ENCODE results near the gene DOCK6. TPM values are rescaled to one million over a fixed set of nuclear protein-coding genes. Genes with fewer than 3 reads are reported as not detected.

The DOCK6 gene
- total RNA-seq, 1 donor from 2014 or later: 10.5 TPM

DNA sequence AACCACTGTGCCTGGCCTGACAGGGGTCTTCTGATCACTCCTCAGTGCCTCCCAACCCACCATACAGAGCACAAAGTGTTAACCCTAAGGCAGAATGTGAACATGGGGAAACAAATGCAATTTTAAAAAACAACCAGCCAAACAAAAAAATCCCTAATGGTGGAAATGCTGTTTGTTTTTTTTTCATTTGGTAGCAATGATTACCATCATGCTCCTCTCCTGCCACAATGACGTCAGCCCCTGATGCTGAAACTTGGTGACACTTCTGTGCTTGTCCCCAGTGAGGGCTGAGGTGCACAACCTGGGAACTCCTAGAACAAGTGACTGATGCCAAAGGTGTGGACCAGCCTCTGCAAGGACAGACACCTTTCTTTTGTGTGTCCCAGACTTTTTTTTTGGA is 29.7 kb upstream of the DOCK6 start:
- FAIRE-seq: no peak
- no peaks in the 10 kb centered on the region for H3K36me3 ChIP-seq (ENCODE audit: control insufficient read depth, insufficient read depth, low read length)
- no peak overlapping the region for H3K4me3 ChIP-seq (ENCODE audit: low read depth, low read length)
- H3K27me3 ChIP-seq (ENCODE audit: control insufficient read depth, insufficient read depth, low read length): no peaks in the 10 kb centered on the region
- no peak for DNase-seq (ENCODE audit: low read depth)
- TF ChIP-seq, protein P1, sequence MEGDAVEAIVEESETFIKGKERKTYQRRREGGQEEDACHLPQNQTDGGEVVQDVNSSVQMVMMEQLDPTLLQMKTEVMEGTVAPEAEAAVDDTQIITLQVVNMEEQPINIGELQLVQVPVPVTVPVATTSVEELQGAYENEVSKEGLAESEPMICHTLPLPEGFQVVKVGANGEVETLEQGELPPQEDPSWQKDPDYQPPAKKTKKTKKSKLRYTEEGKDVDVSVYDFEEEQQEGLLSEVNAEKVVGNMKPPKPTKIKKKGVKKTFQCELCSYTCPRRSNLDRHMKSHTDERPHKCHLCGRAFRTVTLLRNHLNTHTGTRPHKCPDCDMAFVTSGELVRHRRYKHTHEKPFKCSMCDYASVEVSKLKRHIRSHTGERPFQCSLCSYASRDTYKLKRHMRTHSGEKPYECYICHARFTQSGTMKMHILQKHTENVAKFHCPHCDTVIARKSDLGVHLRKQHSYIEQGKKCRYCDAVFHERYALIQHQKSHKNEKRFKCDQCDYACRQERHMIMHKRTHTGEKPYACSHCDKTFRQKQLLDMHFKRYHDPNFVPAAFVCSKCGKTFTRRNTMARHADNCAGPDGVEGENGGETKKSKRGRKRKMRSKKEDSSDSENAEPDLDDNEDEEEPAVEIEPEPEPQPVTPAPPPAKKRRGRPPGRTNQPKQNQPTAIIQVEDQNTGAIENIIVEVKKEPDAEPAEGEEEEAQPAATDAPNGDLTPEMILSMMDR (IDR thresholded peaks at IDR 0.05; ENCODE audit: insufficient read depth, low read length, severe bottlenecking): no peak

DNA sequence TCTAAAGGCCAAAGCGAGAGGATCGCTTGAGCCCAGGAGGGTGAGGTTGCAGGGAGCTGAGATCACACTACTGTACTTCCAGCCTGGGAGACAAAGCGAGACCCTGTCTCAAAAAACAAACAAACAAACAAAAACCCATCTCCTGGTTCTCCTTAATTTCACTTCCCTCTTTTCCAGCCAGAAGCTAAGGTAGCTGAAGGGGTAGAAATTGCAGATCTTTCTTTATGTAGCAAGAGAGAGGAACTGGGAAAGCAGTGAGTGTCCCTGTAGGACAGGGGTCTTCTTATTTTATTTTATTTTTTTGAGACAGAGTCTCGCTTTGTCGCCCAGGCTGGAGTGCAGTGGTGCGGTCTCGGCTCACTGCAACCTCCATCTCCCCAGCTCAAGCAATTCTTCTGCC is 29.1 kb upstream of the DOCK6 start:
- no peaks in the 10 kb centered on the region for H3K27me3 ChIP-seq (ENCODE audit: control insufficient read depth, insufficient read depth, low read length)
- DNase-seq (ENCODE audit: low read depth): no peak
- no peak overlapping the region for H3K4me3 ChIP-seq (ENCODE audit: low read depth, low read length)
- TF ChIP-seq, protein P1 (IDR thresholded peaks at IDR 0.05; ENCODE audit: insufficient read depth, low read length, severe bottlenecking): no peak
- no peak for FAIRE-seq
- no peaks in the 10 kb centered on the region for H3K36me3 ChIP-seq (ENCODE audit: control insufficient read depth, insufficient read depth, low read length)

DNA sequence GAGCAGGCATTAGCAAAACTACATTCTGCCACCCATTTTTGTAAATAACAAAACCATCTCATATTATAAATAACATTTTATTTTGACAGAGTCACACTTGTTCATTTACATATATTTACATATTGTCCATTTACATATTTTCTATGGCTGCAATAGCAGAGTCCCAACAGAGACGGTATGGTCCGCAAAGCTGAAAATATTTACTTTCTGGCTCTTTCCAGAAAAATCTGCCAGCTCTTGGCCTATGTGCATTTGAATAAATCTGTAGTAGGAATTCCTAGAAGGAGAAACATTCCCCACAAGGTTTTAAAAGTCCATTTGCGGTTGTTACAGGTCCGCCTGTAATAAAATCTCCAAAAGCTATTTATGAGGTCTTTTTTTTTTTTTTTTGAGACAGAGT is 27.9 kb upstream of the DOCK6 start:
- H3K27me3 ChIP-seq (ENCODE audit: control insufficient read depth, insufficient read depth, low read length): no peaks in the 10 kb centered on the region
- H3K36me3 ChIP-seq (ENCODE audit: control insufficient read depth, insufficient read depth, low read length): no peaks in the 10 kb centered on the region
- FAIRE-seq (no peak), DNase-seq (ENCODE audit: low read depth) (no peak)
- TF ChIP-seq, protein P1 (IDR thresholded peaks at IDR 0.05; ENCODE audit: insufficient read depth, low read length, severe bottlenecking): no peak
- no peak overlapping the region for H3K4me3 ChIP-seq (ENCODE audit: low read depth, low read length)

DNA sequence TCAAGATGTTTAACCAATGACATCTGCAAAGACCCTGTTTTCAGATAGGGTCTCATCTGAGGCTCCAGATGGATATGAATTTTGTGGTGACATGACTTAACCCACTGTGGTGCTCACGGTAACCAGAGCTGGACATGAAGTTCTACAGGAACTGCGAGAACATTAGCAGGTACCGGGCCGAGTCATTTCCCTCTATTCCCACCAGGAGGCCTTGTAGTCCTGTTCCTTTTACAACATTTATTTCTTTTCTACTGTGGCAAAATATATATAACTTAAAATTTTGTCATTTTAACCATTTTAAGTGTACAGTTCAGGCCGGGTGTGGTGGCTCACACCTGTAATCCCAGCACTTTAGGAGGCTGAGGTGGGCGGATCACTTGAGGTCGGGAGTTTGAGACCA is 26.0 kb upstream of the DOCK6 start:
- Histone ChIP-seq H3K36me3 (ENCODE audit: control insufficient read depth, insufficient read depth, low read length) (no peaks in the 10 kb centered on the region), H3K4me3 (ENCODE audit: low read depth, low read length) (no peak overlapping the region), H3K27me3 (ENCODE audit: control insufficient read depth, insufficient read depth, low read length) (no peaks in the 10 kb centered on the region)
- TF ChIP-seq, protein P1 (IDR thresholded peaks at IDR 0.05; ENCODE audit: insufficient read depth, low read length, severe bottlenecking): peak; percentile 56
- DNase-seq (ENCODE audit: low read depth) (peak; percentile 16), FAIRE-seq (no peak)

DNA sequence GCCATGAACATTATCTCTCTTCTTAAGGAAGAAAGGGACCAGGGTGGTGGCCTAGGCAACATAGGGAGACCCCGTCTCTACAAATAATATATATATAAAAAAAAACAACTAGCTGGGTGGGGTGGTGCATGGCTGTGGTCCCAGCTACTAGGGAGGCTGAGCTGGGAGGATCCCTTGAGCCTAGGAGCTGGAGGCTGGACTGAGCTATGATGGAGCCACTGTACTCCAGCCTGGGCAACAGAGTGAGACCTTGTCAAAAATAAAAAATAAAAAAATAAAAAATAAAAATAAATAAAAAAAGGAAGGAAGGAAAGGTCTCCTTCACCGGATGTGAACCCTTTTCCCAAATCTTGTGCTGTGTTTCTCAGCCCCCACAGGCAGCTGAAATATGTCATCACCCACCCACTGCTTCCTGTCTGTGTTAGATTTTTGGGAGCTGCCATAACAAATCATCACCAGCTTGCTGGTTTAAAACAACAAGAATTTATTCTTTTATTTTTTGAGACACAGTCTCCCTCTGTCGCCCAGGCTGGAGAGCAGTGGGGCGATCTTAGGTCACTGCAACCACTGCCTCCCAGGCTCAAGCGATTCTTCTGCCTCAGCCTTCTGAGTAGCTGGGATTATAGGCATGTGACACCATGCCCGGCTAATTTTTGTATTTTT is 24.1 kb upstream of the DOCK6 start:
- no peak for FAIRE-seq
- no peak overlapping the region for H3K4me3 ChIP-seq (ENCODE audit: low read depth, low read length)
- peak; percentile 23 for DNase-seq (ENCODE audit: low read depth)
- TF ChIP-seq, protein P1 (IDR thresholded peaks at IDR 0.05; ENCODE audit: insufficient read depth, low read length, severe bottlenecking): no peak
- H3K27me3 ChIP-seq (ENCODE audit: control insufficient read depth, insufficient read depth, low read length): no peaks in the 10 kb centered on the region
- H3K36me3 ChIP-seq (ENCODE audit: control insufficient read depth, insufficient read depth, low read length): no peaks in the 10 kb centered on the region

DNA sequence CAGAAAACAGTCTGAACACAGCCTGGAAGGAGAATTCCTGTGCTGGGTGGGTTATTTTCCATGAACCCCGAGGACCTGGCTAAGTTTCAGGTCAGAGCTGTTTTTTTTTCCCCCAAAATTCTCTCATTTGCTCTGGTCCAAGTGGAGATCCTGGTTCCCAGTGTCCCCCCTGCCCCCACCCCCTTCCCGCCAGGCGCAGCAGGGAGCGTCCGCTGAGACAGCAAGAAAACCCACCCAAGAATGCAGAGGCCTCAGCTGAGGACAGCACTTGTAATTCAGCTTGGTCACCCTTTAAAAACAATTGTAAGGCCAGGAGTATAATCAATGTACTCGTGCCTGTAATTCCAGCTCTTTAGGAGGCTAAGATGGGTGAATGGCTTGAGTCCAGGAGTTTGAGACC is 22.2 kb upstream of the DOCK6 start:
- TF ChIP-seq, protein P1 (IDR thresholded peaks at IDR 0.05; ENCODE audit: insufficient read depth, low read length, severe bottlenecking): no peak
- no peak for FAIRE-seq
- no peaks in the 10 kb centered on the region for H3K36me3 ChIP-seq (ENCODE audit: control insufficient read depth, insufficient read depth, low read length)
- DNase-seq (ENCODE audit: low read depth): no peak
- no peaks in the 10 kb centered on the region for H3K27me3 ChIP-seq (ENCODE audit: control insufficient read depth, insufficient read depth, low read length)
- no peak overlapping the region for H3K4me3 ChIP-seq (ENCODE audit: low read depth, low read length)

Data from bronchial epithelial cell (primary cell).